Measurements from ENCODE around the gene SHOX. TPM values are rescaled to one million over a fixed set of nuclear protein-coding genes. Genes with fewer than 3 reads are reported as not detected.

SHOX gene
- total and polyA plus RNA-seq, 10 of the 15 experiments (the other 5 are each of a cell fraction or from before 2014, with no cell fraction given) = 0.42 TPM; not detected in 9

GRCh38 chrX:631802-632365, 1.3 kb downstream of the SHOX start:
- ChIA-PET CTCF (no interaction called here), SMC1A (ENCODE audit: uncharacterized antibody, unreplicated experiment) (no interaction called here), POLR2A (no interaction called here), RAD21 (ENCODE audit: unreplicated experiment) (no interaction called here)
- Histone ChIP-seq H3K36me3 (ENCODE audit: control insufficient read depth in 2 of 2, insufficient read depth in 2 of 2, low read length in 1 of 2) (no peaks in the 10 kb centered on the region), H3K9ac (ENCODE audit: control insufficient read depth, insufficient read depth, low read length) (no peak overlapping the region), H3K79me2 (ENCODE audit: control insufficient read depth, insufficient read depth, low read length) (no peaks in the 10 kb centered on the region), H2AFZ (ENCODE audit: control insufficient read depth, low read depth, low read length) (no peak overlapping the region), H4K20me1 (ENCODE audit: control insufficient read depth, insufficient read depth) (no peaks in the 10 kb centered on the region), H3K9me3 (replicated peaks; ENCODE audit: control insufficient read depth, insufficient read depth, low read length) (no peaks in the 10 kb centered on the region; the same call in 2 of the 3 replicates), H3K27me3 (replicated peaks in 1 of 2; ENCODE audit: control insufficient read depth in 2 of 2, insufficient read depth in 2 of 2, low read length in 1 of 2) (no peaks in the 10 kb centered on the region), H3K4me2 (ENCODE audit: control insufficient read depth, insufficient read depth) (no peak overlapping the region), H3K4me3 (no peak overlapping the region), H3K4me1 (ENCODE audit: control insufficient read depth, insufficient read depth, low read length) (no peaks in the 10 kb centered on the region), H3K27ac (ENCODE audit: control insufficient read depth, insufficient read depth) (no peak overlapping the region)
- in situ Hi-C loops (cut with MboI) = no loop called here
- BruUV-seq (replicated peaks) = no TSS peak
- DNase-seq (ENCODE audit: low read depth, low spot score) (no peak), FAIRE-seq (no peak), ATAC-seq (no peak)
- WGBS (ENCODE audit: insufficient coverage, insufficient replicate concordance, low lambda C conversion rate, missing lambda C conversion rate) = 16% methylated on average over 31 of the region's 44 CpGs
- TF ChIP-seq HDAC6 (IDR thresholded peaks at IDR 0.05; ENCODE audit: unreplicated experiment) = no peak
- no peak for TF ChIP-seq NR2C2 (IDR thresholded peaks at IDR 0.05; ENCODE audit: borderline replicate concordance, control insufficient read depth, insufficient read length, low read depth)
- TF ChIP-seq RAD21 (IDR thresholded peaks at IDR 0.05; ENCODE audit: insufficient read depth, low read depth, low read length) = no peak
- no peak for TF ChIP-seq NBN (IDR thresholded peaks at IDR 0.05)
- TF ChIP-seq LARP7 (IDR thresholded peaks at IDR 0.05) = no peak
- no peak for TF ChIP-seq MEF2B (IDR thresholded peaks at IDR 0.05; ENCODE audit: partially characterized antibody, poor library complexity, severe bottlenecking)
- no peak for TF ChIP-seq MAX (IDR thresholded peaks at IDR 0.05; ENCODE audit: low read depth, low read length)
- TF ChIP-seq NRF1 (conservative IDR thresholded peaks at IDR 0.05; ENCODE audit: low read depth, low read length) = no peak
- TF ChIP-seq CTCF (IDR thresholded peaks at IDR 0.05 in 2 of 3, conservative IDR thresholded peaks at IDR 0.05 in 1 of 3; ENCODE audit: control insufficient read depth in 2 of 3, extremely low read depth in 1 of 3, insufficient read depth in 1 of 3, low read depth in 3 of 3, low read length in 3 of 3) = no peak
- TF ChIP-seq PRDM15 (CRISPR knock-in tag; IDR thresholded peaks at IDR 0.05) = no peak
- no peak for TF ChIP-seq ZNF592 (IDR thresholded peaks at IDR 0.05)
- TF ChIP-seq NFIC (IDR thresholded peaks at IDR 0.05; ENCODE audit: low read depth, low read length) = no peak
- no peak for TF ChIP-seq SPI1 (IDR thresholded peaks at IDR 0.05; ENCODE audit: borderline replicate concordance, insufficient read depth, low read depth, low read length)
- TF ChIP-seq CREM (IDR thresholded peaks at IDR 0.05; ENCODE audit: low read depth) = no peak
- intact Hi-C loops (cut with micrococcal nuclease; ENCODE audit: unreplicated experiment) = no loop called here

Measured in GM12878 (cell line).